NT2/D1 (cell line): ENCODE results near the gene CDC42BPA.

ENCODE experiments used
- YY1 ChIP-seq: IDR thresholded peaks from 2 replicates; pipeline ENCODE4 v1.6.1; 2011; ENCODE audit not compliant: insufficient read length, insufficient read depth
- ZNF274 ChIP-seq: IDR thresholded peaks from 2 replicates; pipeline ENCODE4 v1.6.1; 2011; ENCODE audit warnings: mild to moderate bottlenecking, low read depth, low read length

DNA sequence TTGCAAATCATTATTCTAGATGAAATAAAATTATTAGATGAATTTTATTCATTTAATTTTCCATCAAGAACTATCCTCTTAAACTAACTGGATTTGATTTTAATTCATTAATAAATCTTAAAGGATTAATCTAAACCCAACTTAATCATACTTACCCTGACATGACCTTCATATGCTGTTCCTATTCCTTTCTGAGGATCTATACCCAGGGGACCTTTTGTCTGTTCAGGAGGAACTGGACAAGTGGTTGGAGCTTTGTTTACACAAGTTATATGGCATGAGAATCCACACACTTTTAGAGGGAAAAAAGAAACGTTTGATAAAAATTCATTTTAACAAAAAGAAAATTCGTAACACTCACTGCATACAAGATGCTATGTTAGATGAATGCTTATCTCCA is 283.0 kb downstream of the CDC42BPA start:
- TF ChIP-seq ZNF274 = no peak
- no peak for TF ChIP-seq YY1
